ENCODE results near the gene IL31RA.
"Not testable (repeated sequence)": the region's sequence is repeated elsewhere in the genome, so short reads cannot be mapped to it uniquely, and the experiment has no call there.

The IL31RA gene

GRCh38 chr5:55850839-55851674 is at the start of gene IL31RA:
Gene IL31RA (plus strand): TSS chr5:55851357. CDS start chr5:55851571, 214 bp downstream.
- peak; percentile 47 for DNase-seq

- DNase-seq: not testable (repeated sequence)
These were observed 42.3 kb upstream of the IL31RA start for GRCh38 chr5:55808814-55809213.

- not testable (repeated sequence) for DNase-seq
These were observed 35.2 kb upstream of the IL31RA start for GRCh38 chr5:55815939-55816338.

GRCh38 chr5:55816342-55816741 is 34.8 kb upstream of the IL31RA start:
- no peak for DNase-seq

- DNase-seq: no peak
These were observed 34.1 kb upstream of the IL31RA start for GRCh38 chr5:55817030-55817429.

GRCh38 chr5:55820488-55820887 is 30.7 kb upstream of the IL31RA start:
- no peak for DNase-seq

- DNase-seq: no peak
These were observed 29.2 kb upstream of the IL31RA start for GRCh38 chr5:55821731-55822512.

GRCh38 chr5:55823151-55823796 is 27.9 kb upstream of the IL31RA start:
- peak; percentile 20 for DNase-seq

GRCh38 chr5:55829956-55830355 is 21.2 kb upstream of the IL31RA start:
- peak; percentile 26 for DNase-seq

GRCh38 chr5:55832446-55832845 is 18.7 kb upstream of the IL31RA start:
- no peak for DNase-seq

GRCh38 chr5:55836191-55836590 is 15.0 kb upstream of the IL31RA start:
- no peak for DNase-seq

- no peak for DNase-seq
These were observed 9.2 kb upstream of the IL31RA start for GRCh38 chr5:55841976-55842375.

GRCh38 chr5:55847837-55848236 is 3.3 kb upstream of the IL31RA start:
- no peak for DNase-seq

- DNase-seq: no peak
These were observed 2.4 kb upstream of the IL31RA start for GRCh38 chr5:55848783-55849182.

GRCh38 chr5:55851675-55851979 is 470 bp downstream of the IL31RA start:
- no peak for DNase-seq

GRCh38 chr5:55852503-55852902 is 1.3 kb downstream of the IL31RA start:
- DNase-seq: no peak

- no peak for DNase-seq
These were observed 2.0 kb downstream of the IL31RA start for GRCh38 chr5:55853041-55853670.

- no peak for DNase-seq
These were observed 2.7 kb downstream of the IL31RA start for GRCh38 chr5:55853818-55854217.

GRCh38 chr5:55855509-55855908 is 4.4 kb downstream of the IL31RA start:
- DNase-seq: peak; percentile 35

GRCh38 chr5:55856516-55857246 is 5.5 kb downstream of the IL31RA start:
- DNase-seq: peak; percentile 68

- DNase-seq: no peak
These were observed 6.1 kb downstream of the IL31RA start for GRCh38 chr5:55857247-55857640.

- DNase-seq: no peak
These were observed 6.9 kb downstream of the IL31RA start for GRCh38 chr5:55858104-55858503.

- DNase-seq: no peak
These were observed 9.1 kb downstream of the IL31RA start for GRCh38 chr5:55860288-55860687.
